ENCODE measurements around the gene KRTAP5-5. TPM values are rescaled to one million over a fixed set of nuclear protein-coding genes. Genes with fewer than 3 reads are reported as not detected.

The KRTAP5-5 gene
- total and polyA plus RNA-seq, 4 donors: not detected

- no peak for TF ChIP-seq ATF3 (IDR thresholded peaks at IDR 0.05)
- TF ChIP-seq JUND (IDR thresholded peaks at IDR 0.05): no peak
Observed at GRCh38 chr11:1603629-1604028, 25.9 kb upstream of the KRTAP5-5 start (continued).

GRCh38 chr11:1604181-1604580 lies 25.4 kb upstream of the KRTAP5-5 start:
- TF ChIP-seq ZBTB33 (IDR thresholded peaks at IDR 0.05) (no peak), HNF4G (IDR thresholded peaks at IDR 0.05) (no peak), FOXA1 (IDR thresholded peaks at IDR 0.05) (no peak), EGR1 (IDR thresholded peaks at IDR 0.05; ENCODE audit: low read depth in 2 of 2) (no peak), FOXA2 (IDR thresholded peaks at IDR 0.05) (no peak), MAX (IDR thresholded peaks at IDR 0.05) (no peak), SP1 (IDR thresholded peaks at IDR 0.05) (no peak), CTCF (IDR thresholded peaks at IDR 0.05; ENCODE audit: low read depth, low read length, missing input control) (no peak), ATF3 (IDR thresholded peaks at IDR 0.05) (no peak), NR2F2 (IDR thresholded peaks at IDR 0.05) (no peak), RXRA (IDR thresholded peaks at IDR 0.05) (no peak), YY1 (IDR thresholded peaks at IDR 0.05) (no peak), TAF1 (conservative IDR thresholded peaks at IDR 0.05) (no peak), REST (IDR thresholded peaks at IDR 0.05) (no peak), RAD21 (IDR thresholded peaks at IDR 0.05) (no peak), HNF4A (conservative IDR thresholded peaks at IDR 0.05) (no peak), GABPA (IDR thresholded peaks at IDR 0.05 in 1 of 2, conservative IDR thresholded peaks at IDR 0.05 in 1 of 2) (no peak), JUND (IDR thresholded peaks at IDR 0.05) (no peak)
- 93% methylated on average over 11 of the region's 11 CpGs for WGBS
- Histone ChIP-seq H3K27me3 (ENCODE audit: control insufficient read depth in 4 of 4, insufficient read depth in 4 of 4, low read length in 3 of 4) (peaks cover 0 to 4% (median 0%) of the 10 kb centered on the region in 4 donors), H3K4me3 (ENCODE audit: low read depth in 1 of 3, low read length in 3 of 3) (no peak overlapping the region), H3K36me3 (ENCODE audit: control insufficient read depth in 4 of 4, insufficient read depth in 3 of 4, low read depth in 1 of 4, low read length in 3 of 4) (no peaks in the 10 kb centered on the region), H3K9ac (ENCODE audit: low read depth in 1 of 2, low read length in 2 of 2) (no peak overlapping the region), H3K4me1 (ENCODE audit: control insufficient read depth in 4 of 4, insufficient read depth in 4 of 4, low read length in 3 of 4) (no peaks in the 10 kb centered on the region), H3K27ac (ENCODE audit: low read depth in 1 of 2, low read length in 2 of 2) (no peak overlapping the region), H3K9me3 (ENCODE audit: control insufficient read depth in 4 of 4, low read length in 3 of 4) (no peaks in the 10 kb centered on the region)
- DNase-seq (ENCODE audit: low spot score): no peak
